Measurements from ENCODE around the gene ATCAY.

DNA sequence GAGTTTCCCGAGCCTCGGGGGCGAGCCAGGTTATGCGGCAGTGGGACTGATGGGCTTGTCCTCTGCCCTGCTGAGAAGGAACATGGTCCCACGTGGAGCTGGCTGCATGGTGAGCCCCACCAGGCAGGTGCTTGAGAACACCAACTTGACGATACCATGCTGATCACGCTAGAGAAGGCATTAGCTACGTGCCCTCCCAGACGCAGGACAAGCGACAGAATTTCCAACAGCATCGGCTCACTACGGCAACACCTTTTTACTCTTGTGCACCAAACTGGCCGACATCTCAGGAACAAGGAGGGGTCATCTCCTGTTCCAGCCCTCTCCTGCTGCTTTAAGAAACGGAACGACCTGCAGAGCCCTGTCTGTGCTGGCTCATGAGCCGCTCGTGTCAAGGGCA lies 20.0 kb upstream of the ATCAY start:
- TF ChIP-seq TCF12 (IDR thresholded peaks at IDR 0.05; ENCODE audit: low read depth) (no peak), TAF1 (IDR thresholded peaks at IDR 0.05; ENCODE audit: low read depth) (no peak), RAD21 (IDR thresholded peaks at IDR 0.05; ENCODE audit: low read depth) (no peak), TEAD4 (IDR thresholded peaks at IDR 0.05) (no peak), ZBTB7A (IDR thresholded peaks at IDR 0.05; ENCODE audit: low read depth) (no peak), CEBPB (IDR thresholded peaks at IDR 0.05) (no peak), NFIC (IDR thresholded peaks at IDR 0.05) (no peak), EP300 (IDR thresholded peaks at IDR 0.05; ENCODE audit: borderline replicate concordance) (no peak), YY1 (IDR thresholded peaks at IDR 0.05; ENCODE audit: low read depth) (no peak), EGR1 (IDR thresholded peaks at IDR 0.05) (no peak), FOXM1 (IDR thresholded peaks at IDR 0.05; ENCODE audit: borderline replicate concordance, low read depth) (no peak)
- TF ChIP-seq, protein P1, sequence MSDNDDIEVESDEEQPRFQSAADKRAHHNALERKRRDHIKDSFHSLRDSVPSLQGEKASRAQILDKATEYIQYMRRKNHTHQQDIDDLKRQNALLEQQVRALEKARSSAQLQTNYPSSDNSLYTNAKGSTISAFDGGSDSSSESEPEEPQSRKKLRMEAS (IDR thresholded peaks at IDR 0.05): no peak
- TF ChIP-seq, protein P2, sequence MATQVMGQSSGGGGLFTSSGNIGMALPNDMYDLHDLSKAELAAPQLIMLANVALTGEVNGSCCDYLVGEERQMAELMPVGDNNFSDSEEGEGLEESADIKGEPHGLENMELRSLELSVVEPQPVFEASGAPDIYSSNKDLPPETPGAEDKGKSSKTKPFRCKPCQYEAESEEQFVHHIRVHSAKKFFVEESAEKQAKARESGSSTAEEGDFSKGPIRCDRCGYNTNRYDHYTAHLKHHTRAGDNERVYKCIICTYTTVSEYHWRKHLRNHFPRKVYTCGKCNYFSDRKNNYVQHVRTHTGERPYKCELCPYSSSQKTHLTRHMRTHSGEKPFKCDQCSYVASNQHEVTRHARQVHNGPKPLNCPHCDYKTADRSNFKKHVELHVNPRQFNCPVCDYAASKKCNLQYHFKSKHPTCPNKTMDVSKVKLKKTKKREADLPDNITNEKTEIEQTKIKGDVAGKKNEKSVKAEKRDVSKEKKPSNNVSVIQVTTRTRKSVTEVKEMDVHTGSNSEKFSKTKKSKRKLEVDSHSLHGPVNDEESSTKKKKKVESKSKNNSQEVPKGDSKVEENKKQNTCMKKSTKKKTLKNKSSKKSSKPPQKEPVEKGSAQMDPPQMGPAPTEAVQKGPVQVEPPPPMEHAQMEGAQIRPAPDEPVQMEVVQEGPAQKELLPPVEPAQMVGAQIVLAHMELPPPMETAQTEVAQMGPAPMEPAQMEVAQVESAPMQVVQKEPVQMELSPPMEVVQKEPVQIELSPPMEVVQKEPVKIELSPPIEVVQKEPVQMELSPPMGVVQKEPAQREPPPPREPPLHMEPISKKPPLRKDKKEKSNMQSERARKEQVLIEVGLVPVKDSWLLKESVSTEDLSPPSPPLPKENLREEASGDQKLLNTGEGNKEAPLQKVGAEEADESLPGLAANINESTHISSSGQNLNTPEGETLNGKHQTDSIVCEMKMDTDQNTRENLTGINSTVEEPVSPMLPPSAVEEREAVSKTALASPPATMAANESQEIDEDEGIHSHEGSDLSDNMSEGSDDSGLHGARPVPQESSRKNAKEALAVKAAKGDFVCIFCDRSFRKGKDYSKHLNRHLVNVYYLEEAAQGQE (IDR thresholded peaks at IDR 0.05; ENCODE audit: low read depth): no peak
